SK-N-SH treated with all-trans-retinoic acid at 6 μM for 48 hours (cell line): ENCODE results near the gene ADGRG1.

Experiments
- CSDC2 ChIP-seq: fragments of 250-450 bp; sonication (Bioruptor Pico); IDR thresholded peaks from 2 replicates; pipeline ENCODE4 v1.5.0; 2020; ENCODE audit warnings: mild to moderate bottlenecking, moderate library complexity
- ISL1 ChIP-seq: fragments of 250-450 bp; sonication (Bioruptor Pico); IDR thresholded peaks from 2 replicates; pipeline ENCODE4 v2.1.2; 2022; ENCODE audit warnings: mild to moderate bottlenecking, moderate library complexity

- no peak for TF ChIP-seq ISL1
- no peak for TF ChIP-seq CSDC2
Observed at GRCh38 chr16:57645169-57645568, 16.7 kb downstream of the ADGRG1 start.
